Measurements from ENCODE around the gene EMC8. TPM values are rescaled to one million over a fixed set of nuclear protein-coding genes. Genes with fewer than 3 reads are reported as not detected.

The EMC8 gene
- total RNA-seq, 3 donors from 2014 or later: 18.1 to 30.8 (median 30.7) TPM

DNA sequence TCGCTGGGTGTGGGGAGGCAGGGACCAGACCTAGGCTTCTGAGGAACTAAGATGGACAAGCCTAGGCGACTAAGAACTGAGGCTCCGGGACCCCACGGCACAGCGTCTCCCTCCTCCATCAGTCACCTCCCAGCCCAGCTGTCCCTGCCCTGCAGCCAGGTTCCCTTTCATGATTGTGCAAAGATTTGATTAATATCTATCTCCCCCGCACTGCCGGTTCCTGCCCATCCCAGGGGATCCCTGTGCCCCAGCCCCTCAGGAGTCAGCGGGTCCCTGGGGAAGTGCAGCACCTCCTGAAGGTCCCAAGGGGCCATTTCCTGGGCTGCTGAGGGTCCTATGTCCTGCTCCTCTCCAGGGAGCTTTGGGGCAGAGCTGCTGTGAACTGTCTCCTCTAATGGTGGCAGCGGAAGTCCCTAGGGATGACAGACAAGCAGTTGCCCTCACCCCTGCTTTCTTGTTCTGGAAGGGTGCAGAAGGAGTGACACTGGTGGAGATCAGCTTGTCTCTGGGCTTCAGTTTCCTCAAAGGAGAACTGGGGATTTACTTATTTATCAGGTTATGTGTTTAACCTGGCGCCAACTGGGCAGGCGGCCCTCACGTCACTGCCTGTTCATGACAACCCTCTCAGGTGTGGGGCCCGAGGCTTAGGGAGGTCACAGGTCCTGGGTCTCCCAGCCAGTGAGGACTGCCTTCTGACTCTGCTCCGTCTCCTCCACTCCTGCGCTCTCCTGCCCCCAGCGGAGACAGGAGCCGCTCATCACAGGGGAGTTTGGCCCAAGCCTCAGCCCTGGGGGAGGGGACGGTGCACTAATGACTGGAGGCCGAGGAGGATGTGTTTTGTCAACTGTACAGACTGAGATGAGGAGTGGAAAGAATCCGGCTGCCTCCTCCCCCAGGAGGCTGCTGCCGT lies 46.6 kb downstream of the EMC8 start:
- no peak for TF ChIP-seq POLR2AphosphoS5 (IDR thresholded peaks at IDR 0.05)
- TF ChIP-seq, protein P1, sequence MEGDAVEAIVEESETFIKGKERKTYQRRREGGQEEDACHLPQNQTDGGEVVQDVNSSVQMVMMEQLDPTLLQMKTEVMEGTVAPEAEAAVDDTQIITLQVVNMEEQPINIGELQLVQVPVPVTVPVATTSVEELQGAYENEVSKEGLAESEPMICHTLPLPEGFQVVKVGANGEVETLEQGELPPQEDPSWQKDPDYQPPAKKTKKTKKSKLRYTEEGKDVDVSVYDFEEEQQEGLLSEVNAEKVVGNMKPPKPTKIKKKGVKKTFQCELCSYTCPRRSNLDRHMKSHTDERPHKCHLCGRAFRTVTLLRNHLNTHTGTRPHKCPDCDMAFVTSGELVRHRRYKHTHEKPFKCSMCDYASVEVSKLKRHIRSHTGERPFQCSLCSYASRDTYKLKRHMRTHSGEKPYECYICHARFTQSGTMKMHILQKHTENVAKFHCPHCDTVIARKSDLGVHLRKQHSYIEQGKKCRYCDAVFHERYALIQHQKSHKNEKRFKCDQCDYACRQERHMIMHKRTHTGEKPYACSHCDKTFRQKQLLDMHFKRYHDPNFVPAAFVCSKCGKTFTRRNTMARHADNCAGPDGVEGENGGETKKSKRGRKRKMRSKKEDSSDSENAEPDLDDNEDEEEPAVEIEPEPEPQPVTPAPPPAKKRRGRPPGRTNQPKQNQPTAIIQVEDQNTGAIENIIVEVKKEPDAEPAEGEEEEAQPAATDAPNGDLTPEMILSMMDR (IDR thresholded peaks at IDR 0.05): peak in 1 of 3 donors; percentile 39
- H3K36me3 ChIP-seq: no peaks in the 10 kb centered on the region
- H3K4me1 ChIP-seq: peaks cover 15 to 19% of the 10 kb centered on the region in 2 donors
- peak; percentile 64 to 87 for DNase-seq (ENCODE audit: low spot score in 2 of 2)
- intact Hi-C loops (cut with DNase I; ENCODE audit: low total_unique reads): no loop called here
- H3K4me3 ChIP-seq: no peak overlapping the region
- H3K27ac ChIP-seq: peak overlapping the region; percentile 57 to 69
- no peaks in the 10 kb centered on the region for H3K9me3 ChIP-seq
- H3K27me3 ChIP-seq: no peaks in the 10 kb centered on the region

DNA sequence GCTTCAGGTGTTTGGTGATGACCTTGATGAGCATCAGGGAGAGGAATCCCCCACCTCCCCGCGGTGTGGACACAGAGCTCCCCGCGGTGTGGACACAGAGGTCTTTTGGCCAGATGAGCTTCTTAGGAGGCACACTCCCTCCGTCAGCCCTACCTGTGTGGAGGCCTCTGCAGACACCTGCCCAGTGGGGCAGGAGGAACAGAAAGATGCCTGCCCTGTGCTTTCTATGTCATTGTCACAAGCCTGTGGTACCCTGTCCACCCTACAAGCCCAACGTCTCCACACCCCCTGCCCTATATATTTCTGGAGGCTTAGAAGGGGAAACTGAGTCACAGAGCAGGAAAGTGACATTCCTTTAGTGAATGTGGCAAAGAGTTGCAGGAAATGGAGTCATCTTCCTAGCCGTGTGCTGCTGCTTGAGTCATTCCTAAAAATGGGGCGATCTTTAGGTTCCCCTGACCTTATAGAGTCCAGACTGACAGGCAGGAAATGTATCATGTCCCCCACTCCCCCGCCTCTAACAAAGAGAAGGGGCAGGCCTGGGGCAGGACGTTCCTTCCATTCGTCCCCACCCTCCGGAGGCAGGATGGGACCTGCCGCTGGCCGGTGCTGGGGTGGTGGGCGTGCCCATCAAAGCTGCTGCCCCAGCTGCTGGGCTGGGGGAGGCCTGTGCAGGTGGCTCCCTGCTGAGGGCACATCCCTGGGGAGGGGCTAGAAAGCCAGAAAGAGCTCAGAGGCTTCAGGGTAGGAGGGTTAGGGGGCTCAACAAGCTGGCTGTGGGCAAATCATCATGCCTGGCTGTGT lies 47.4 kb downstream of the EMC8 start:
- Histone ChIP-seq H3K4me3 (peak overlapping the region in 1 of 3 donors; percentile 84), H3K9me3 (no peaks in the 10 kb centered on the region), H3K4me1 (peaks cover 15 to 19% of the 10 kb centered on the region in 2 donors), H3K27me3 (no peaks in the 10 kb centered on the region), H3K36me3 (no peaks in the 10 kb centered on the region), H3K27ac (peak overlapping the region; percentile 57 to 69)
- intact Hi-C loops (cut with DNase I; ENCODE audit: low total_unique reads): no loop called here
- no peak for DNase-seq (ENCODE audit: low spot score in 2 of 2)
- no peak for TF ChIP-seq POLR2A (IDR thresholded peaks at IDR 0.05)
- no peak for TF ChIP-seq POLR2AphosphoS5 (IDR thresholded peaks at IDR 0.05)
- TF ChIP-seq, protein P1 (IDR thresholded peaks at IDR 0.05): no peak

DNA sequence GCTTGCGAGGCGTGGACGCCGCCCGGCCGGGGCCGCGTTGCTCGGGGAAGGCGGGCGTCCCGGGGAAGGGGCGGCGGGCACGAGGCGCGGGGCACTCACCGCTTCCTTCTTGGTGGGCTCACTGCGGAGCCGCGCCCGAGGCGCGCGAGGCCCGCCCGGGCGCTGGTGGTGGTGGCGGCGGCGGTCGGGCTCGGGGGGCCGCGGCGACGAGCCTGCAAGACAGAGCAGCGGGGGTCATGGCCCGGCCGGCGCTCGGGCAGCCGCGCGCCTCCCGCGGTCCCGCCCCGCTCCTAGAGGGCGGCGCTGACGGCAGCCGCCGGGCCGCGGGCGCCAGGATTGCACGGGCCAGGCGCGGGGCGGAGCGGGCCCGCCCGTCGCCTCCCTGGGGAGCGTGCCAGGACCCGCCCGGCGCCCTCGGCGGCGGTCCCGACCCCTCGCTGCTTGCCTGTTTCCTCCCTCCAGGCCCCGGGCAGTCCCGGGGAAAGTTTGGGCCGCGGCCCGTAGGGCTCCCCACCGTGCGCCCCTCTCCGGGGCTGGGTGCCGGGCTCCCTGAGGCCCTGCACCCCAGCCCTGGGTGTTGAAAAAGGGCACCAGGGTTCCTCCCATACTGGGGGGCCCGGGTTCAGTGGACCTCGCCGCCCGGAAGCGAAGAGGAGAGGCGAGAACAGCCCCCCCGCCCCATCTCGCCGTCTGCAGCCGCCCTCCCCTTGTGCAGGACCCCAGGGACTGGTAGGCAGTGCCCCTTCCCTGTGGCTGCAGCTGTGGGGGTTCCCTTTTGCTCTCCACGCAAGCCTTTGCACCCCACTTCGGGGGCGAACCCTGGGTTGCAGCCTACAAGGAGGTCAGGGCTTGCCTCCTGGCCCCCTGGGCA lies 48.3 kb downstream of the EMC8 start, which contains the start of gene C16orf74:
Gene C16orf74, minus strand, starts transcription at position 270 of the 871 bp plus-strand sequence. CDS start 15,879 bp downstream, outside the sequence.
- peaks cover 15 to 19% of the 10 kb centered on the region in 2 donors for H3K4me1 ChIP-seq
- DNase-seq (ENCODE audit: low spot score in 2 of 2): no peak
- H3K4me3 ChIP-seq: peak within 1 kb of the TSS; percentile 45 to 84 (median 67)
- H3K27me3 ChIP-seq: no peaks in the 10 kb centered on the region
- H3K27ac ChIP-seq: peak within 1 kb of the TSS in 1 of 2 donors; percentile 6
- intact Hi-C loops (cut with DNase I; ENCODE audit: low total_unique reads): no loop called here
- H3K36me3 ChIP-seq: no peaks in the 10 kb centered on the region
- no peaks in the 10 kb centered on the region for H3K9me3 ChIP-seq
- TF ChIP-seq, protein P1 (IDR thresholded peaks at IDR 0.05): no peak
- TF ChIP-seq POLR2A (IDR thresholded peaks at IDR 0.05): no peak
- no peak for TF ChIP-seq POLR2AphosphoS5 (IDR thresholded peaks at IDR 0.05)

DNA sequence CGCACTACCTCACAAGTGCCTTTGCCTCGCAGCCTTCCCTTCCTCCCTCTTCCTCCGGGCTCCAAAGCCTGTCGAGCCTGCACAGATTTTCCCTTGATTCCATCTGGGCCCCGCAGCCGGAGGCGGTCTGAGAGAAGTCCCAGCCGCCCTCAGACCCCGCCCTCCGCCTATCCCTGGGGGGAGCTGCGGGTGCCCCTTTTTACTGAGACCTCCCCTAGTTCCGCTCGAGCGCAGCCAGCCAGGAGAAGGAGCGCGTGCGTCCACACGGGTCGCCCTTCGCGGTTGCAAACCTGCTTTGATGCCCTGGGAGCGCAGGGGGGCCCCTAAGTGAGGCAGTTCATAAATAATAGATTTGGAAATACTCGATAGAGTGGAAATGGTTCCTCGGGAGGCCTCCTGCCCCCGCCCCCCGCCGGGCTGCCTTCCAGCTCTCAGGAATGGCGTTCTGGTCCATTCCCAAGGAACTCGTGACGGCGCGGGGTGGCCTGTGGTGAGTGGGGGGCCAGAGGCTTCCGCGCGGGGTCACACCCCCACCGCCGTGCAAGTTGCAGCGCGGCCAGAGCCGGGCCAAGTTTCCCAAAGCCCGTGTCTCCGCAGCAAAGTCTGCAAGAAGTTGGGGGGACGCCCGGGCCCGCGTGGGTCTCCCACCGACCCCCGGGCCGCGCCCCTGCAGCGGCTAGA lies 49.1 kb downstream of the EMC8 start:
- Histone ChIP-seq H3K4me1 (peaks cover 15 to 19% of the 10 kb centered on the region in 2 donors), H3K9me3 (no peaks in the 10 kb centered on the region), H3K36me3 (no peaks in the 10 kb centered on the region), H3K27ac (peak overlapping the region in 1 of 2 donors; percentile 6), H3K27me3 (no peaks in the 10 kb centered on the region), H3K4me3 (peak overlapping the region; percentile 45 to 84 (median 67))
- no peak for TF ChIP-seq POLR2A (IDR thresholded peaks at IDR 0.05)
- TF ChIP-seq, protein P1 (IDR thresholded peaks at IDR 0.05): peak in 1 of 3 donors; percentile 20
- DNase-seq (ENCODE audit: low spot score in 2 of 2): no peak
- intact Hi-C loops (cut with DNase I; ENCODE audit: low total_unique reads): no loop called here

Data from breast epithelium (tissue), 4 donors.